ENCODE results near the gene ATIC.

The ATIC gene

GRCh38 chr2:215361211-215361875 is 49.5 kb downstream of the ATIC start:
- DNase-seq (ENCODE audit: low read depth), result no peak

GRCh38 chr2:215361876-215362561 is 50.2 kb downstream of the ATIC start:
- DNase-seq (ENCODE audit: low read depth), result no peak

DNA sequence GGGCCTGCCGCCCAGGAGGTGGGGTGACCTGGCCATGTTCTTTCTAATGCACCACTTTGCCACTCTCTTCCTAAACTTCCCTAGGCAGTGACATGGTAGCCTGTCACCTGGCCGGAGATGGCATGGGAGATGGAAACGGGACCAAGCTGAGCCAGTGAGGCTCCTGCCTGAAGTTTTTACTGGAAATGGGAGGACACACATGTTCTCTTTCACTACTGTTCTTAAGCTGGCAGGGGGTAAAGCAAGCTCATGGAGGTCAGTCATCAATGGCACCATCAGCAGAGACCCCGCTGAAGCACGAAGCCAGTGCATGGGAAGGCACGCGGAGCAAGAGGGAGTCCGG is 50.7 kb downstream of the ATIC start:
- DNase-seq (ENCODE audit: low read depth), result no peak

GRCh38 chr2:215363039-215363438 is 51.2 kb downstream of the ATIC start:
- DNase-seq (ENCODE audit: low read depth), result no peak

- DNase-seq (ENCODE audit: low read depth), result no peak
Observed at GRCh38 chr2:215363461-215364156, 51.8 kb downstream of the ATIC start.

DNA sequence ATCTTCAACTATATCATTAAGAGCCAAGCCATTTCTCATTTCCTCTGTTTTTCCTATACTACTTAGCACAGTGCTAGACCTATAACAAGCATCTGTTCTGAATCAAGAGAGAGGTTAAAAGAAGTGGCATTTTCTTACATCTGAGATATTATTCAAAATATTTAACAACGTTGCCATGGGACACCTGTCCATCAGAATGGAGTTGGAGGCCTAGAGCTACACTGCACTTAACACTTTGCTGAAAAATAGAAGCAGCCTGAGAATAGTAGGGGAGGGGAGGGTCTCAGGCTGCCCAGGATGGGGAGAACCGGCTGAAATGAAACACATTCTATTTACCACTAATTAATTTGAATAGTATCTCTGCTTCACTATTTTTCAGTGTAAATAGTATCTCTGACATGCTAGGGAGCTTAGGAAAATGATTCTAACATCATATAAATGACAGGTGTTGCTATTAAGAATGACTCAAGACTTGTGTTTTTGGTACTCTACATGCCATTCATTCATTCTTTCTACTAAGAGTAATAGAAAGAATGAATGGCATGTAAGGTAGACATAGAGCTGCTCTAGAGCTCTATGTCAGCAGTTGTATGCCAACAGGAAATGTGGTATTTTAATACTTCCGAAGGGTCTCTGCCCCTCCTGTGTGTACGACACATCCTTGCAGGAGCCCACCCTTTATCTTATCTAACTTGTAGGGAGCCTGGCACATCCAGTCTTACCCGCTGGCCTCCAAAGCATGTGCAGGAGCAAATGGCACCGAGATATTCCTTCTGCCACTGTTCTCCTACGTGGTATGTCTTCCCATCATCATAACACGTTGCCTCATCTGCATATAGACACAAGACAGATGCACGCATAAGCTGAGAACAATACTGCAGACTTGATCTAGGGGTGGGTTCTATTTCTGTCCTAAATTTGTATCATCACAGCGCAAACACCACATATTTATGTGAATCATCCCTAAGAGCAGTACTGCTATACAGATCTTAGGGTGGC is 52.6 kb downstream of the ATIC start:
- no peak for DNase-seq (ENCODE audit: low read depth)

DNA sequence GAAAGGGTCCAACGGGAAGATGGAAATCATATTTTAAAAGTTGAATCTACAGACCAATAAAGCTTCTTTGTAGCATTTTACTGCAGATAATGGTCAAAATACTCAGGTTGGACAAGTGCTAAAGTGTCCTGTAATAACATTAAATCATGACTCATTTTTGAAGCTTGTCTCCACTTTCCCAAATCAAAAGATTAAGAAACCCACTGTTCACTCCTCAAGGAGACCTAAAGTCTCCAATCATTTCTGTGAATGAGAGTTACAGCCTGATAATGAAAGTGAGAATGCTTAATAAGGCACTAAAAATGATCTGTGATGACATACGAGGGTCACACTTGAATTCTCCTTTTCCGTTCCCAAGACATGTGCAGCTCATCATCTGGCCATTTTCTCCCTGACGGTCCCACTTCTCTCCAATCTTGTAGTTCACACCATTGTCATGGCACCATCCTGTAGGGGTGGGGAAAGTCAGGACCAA is 53.4 kb downstream of the ATIC start:
- no peak for DNase-seq (ENCODE audit: low read depth)

DNA sequence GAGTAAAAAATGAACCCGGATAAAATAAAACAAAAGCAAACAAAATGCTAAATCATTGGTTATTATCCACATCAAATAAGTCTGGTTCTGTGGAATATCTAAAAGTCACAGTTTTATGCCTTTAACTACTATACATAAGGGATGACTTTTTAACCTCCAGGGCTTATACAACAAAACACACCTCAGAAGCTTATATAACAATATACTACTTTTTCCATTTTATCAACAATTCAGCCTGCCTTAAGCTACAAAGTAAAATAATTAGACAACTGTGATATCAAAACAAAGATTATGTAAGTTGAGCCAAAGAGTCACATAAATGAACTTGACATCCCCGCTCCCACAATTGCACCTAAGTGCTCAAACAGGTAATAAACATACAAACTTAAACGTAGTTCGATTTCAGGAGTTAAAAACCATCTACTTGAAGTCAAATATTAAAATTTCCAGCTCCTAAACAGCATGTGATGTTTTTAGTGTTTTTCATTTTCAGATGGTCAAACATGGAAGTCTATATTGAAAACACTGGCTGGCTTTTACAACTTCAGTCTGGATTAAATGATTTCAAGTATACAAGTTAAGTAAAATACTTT is 54.7 kb downstream of the ATIC start:
- DNase-seq (ENCODE audit: low read depth), result no peak

DNA sequence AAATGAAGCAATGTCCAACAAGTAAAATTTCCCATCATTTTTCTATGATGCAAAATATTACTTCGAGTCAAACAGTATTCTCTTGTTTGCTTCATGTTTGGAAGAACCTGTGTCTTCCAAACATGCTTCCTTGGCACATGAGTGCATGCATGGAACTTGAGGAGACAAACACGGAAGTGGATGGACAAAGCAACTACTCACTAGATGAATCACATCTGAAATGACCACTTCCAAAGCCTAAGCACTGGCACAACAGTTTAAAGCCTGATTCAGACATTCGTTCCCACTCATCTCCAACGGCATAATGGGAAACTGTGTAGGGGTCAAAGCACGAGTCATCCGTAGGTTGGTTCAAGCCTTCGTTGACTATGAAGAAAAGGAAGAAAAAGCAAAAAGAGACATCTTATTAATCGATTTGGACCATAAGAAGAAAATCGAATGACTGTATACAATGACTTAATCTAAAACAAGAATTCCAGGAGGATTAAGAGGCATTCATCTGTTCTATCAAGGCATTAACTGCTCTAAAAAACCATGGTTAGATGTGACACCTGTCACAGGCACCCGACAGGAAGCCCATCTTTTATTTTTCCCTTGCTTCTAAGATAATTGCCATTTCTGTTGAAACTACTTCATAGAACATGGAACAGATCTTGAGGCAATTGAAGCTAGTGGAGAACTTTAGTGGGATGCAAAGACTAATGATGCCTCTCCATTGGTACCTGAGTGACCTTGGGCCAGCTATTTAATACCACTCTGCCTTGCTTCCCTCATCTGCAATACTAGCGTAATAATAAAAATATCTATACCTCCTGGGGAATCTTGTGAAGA is 56.0 kb downstream of the ATIC start:
- DNase-seq (ENCODE audit: low read depth), result no peak

DNA sequence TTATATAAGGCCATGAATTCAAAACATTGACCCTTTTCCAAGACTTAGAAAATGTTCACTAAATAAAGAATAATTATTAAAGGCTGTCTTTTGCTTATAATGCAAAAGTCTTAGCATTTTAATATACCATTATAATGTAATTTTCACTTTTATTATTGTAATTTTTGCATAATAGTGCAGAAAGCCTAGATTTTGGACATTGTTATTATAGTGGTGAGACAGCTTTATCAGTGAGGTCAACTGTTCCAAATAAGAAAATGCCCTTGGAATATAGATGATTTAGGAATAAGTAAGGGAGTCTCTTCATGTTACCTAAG is 56.6 kb downstream of the ATIC start:
- DNase-seq (ENCODE audit: low read depth), result no peak

GRCh38 chr2:215369181-215369760 is 57.4 kb downstream of the ATIC start:
- DNase-seq (ENCODE audit: low read depth), result no peak

DNA sequence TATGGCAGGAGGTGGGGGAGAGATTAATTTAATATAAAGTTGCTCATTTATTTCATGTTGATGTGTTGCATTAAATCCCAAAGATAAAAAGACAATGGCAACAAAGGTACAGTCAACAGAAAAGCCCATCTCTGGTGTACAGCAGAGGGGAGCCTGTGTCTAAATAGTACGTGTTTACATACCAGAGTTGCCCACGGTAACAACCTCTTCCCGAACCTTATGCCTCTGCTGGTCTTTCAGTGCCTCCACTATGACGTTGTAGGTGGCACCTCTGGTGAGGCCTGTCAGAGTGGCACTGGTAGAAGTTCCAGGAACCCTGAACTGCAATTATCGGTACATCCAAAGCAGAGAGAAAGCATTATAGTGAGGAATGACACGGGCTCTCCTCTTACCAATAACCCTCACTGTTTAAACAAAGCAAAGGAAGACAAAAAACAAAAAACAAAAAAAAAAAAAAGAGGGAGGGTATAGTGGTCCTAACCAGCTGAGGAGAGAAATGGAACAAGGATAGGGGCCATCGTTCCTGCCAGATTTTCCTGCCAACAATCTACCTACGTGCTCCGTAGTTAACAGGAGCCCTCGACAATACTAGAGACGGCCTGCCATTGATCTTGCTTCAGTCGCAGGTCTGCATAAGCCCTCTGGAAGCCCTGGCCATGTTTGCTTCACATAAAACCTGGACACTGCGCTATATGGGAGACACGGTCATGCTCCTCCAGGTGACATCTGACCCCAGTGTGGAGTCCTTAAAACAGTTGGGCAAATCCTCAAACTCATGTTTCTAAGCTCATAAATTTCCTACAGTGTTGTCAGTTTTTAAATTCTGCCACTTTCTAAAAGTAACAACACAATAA is 58.5 kb downstream of the ATIC start:
- no peak for DNase-seq (ENCODE audit: low read depth)

DNA sequence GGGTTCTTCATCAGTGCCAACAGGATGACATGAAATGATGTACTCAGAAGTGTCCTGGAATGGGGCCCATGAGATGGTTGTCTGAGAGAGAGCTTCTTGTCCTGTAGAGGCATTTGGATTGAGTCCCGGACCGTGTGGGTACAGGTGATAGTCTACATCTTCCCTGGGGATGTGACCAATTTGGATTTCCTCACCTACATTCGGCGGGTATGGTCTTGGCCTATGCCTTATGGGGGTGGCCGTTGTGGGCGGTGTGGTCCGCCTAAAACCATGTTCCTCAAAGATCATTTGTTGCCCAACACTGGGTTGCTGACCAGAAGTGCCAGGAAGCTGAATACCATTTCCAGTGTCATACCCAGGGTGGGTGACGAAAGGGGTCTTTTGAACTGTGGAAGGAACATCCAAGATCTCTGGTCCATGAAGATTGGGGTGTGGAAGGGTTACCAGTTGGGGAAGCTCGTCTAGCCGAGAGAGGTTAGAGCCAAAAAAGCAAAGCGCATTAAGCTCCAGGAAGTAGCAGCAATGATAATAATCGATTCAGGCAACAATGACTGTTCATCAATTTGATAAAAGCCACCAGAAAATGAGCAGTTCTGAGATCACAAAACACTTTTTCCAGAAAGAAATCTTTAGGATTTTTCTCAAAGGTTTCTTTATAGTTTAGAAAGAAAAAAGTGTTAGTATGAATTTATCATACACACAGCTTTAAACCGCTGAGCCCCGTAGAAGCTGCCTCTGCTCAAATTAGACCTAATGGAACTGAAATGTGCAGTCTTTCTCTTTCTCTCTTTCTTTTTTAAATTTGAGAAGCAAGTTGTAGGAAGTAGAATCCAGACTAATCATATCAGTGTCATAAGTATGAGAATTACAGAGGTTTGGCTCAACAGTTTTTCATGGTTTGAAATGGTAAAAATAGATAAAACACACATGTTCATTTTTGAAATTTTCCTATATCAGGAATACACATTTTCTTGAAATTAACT is 60.3 kb downstream of the ATIC start:
- DNase-seq (ENCODE audit: low read depth), result no peak

- no peak for DNase-seq (ENCODE audit: low read depth)
Observed at GRCh38 chr2:215372968-215373649, 61.2 kb downstream of the ATIC start.

DNA sequence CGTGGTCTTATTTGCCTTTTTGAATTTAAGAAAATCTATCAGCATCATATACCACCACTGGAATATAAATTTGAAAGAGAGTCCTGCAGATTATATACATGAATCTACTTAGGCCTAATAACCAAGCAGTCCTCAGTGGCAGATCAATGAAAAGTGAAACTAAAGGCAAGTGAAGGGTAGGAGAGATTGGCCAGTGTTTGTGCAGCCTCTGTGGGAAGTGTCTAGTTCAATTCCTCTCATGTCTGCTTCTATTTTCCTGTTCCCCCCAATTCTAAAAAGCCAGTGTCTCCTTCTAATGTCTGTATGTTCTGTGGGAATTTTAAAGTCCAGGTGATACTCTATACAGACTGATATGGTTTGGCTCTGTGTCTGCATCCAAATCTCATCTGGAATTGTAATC is 62.1 kb downstream of the ATIC start:
- no peak for DNase-seq (ENCODE audit: low read depth)

DNA sequence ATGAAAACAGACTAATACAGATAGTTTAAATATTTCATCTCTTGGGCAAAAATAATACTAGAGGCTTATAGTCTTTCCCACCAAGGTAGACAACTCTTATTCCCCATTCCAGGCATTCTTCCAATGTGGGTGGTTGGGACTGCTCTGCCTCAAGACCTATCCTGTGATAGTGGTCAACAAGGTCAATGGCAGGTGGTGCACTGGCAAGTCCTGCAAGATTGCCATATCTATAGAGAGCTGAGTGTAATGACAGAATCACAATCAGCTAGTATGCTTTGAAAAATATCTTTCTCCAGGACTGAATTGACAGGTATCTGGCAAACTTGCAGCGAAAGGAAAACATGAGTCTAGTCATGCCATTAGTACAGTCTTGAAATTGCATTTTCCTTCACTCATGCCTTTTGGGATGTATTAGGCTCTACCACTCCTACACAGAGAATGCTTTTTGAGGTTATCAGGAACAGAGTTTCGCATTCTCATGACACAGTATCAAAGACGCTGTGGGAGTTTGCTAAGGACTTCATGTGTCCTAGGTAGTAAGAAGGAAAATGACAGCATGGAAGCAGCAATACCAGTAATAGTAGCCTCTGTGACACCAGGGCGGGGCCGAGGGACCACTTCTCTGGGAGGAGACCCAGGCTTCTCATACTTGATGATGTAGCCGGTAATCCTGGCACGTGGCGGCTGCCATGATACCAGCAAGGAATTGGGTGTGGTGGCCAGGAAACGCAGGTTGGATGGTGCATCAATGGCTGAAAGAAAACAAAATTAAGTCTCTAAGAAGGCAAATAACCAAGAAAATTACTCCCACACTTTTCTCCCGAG is 63.0 kb downstream of the ATIC start:
- DNase-seq (ENCODE audit: low read depth), result no peak

DNA sequence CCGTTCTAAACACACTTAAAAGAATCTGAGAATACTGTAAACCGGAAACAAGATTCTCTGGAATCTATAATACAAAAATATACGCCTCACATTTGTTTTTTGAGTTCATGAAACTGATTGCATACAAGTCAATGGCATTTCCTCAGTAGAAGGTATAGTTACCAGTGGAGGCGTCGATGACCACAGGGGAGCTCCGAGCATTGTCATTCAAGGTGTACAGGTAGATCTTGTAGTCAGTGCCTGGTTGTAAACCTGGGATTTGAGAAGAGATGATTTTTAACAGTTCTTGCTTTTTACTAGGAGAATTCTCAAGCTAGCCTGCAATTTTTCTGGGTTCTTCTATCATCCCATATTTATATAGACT is 63.6 kb downstream of the ATIC start:
- no peak for DNase-seq (ENCODE audit: low read depth)

All from stimulated activated CD8-positive, alpha-beta memory T cell treated with anti-CD3 and anti-CD28 coated beads, Interleukin-12 subunit alpha, Interleukin-12 subunit beta, amount 100 ng/mL, for 1 hour (primary cell).